Kidney epithelial cell (primary cell): ENCODE data around the gene OSBP2. TPM values are rescaled to one million over a fixed set of nuclear protein-coding genes. Genes with fewer than 3 reads are reported as not detected.

ENCODE experiments used
- DNase-seq: peaks from one replicate; pipeline ENCODE4 v3.0.0-alpha.2; 2010; ENCODE audit warnings: low read depth
- H3K27me3 ChIP-seq: 2 replicates; pipeline ENCODE4 v1.6.0; 2011; ENCODE audit warnings: low read length; ENCODE audit not compliant: control insufficient read depth, insufficient read depth
- H3K36me3 ChIP-seq: 2 replicates; pipeline ENCODE4 v1.5.1; 2011; ENCODE audit warnings: low read length; ENCODE audit not compliant: control insufficient read depth, insufficient read depth
- H3K4me3 ChIP-seq: 2 replicates; pipeline ENCODE4 v1.5.1; 2011; ENCODE audit warnings: low read depth, mild to moderate bottlenecking, control low read depth, low read length
- CTCF ChIP-seq: IDR thresholded peaks from 2 replicates; pipeline ENCODE4 v1.5.1; 2011; ENCODE audit warnings: mild to moderate bottlenecking, moderate library complexity, low read length, control low read depth, inconsistent platforms; ENCODE audit not compliant: insufficient read depth, poor library complexity, severe bottlenecking
- total RNA-seq: library from RNA; depleted of rRNA; stranded (reverse); fragments of >200 nt; gene quantifications from 2 replicates; pipeline ENCODE4 v1.2.3, GENCODE V29; 2015

Gene OSBP2
- total RNA-seq, 1 donor from 2014 or later, result 5.0 TPM

- Histone ChIP-seq H3K27me3 (no peaks in the 10 kb centered on the region), H3K36me3 (no peaks in the 10 kb centered on the region), H3K4me3 (no peak overlapping the region)
- no peak for DNase-seq
- no peak for TF ChIP-seq CTCF
These were observed 87.9 kb downstream of the OSBP2 start for GRCh38 chr22:30782613-30783012.

DNA sequence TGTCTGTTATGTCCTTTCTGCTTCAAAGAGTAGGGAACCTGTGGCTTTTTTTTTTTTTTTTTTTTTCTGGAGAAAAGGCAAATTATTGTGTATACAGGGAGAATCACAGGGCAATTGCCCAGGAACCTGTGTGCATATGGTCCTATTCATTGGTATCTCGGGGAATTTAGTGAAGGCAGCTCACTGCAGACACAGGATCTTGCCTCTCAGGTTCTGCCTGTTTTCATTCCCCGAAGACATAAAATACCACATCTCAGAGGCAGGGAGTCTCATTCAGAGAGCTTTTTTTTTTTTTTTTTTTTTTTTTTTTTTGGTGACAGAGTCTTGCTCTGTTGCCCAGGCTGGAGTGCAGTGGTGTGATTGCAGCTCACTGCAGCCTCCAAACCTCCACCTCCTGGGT, 88.3 kb downstream of the OSBP2 start:
- TF ChIP-seq CTCF, result no peak
- Histone ChIP-seq H3K36me3 (no peaks in the 10 kb centered on the region), H3K4me3 (no peak overlapping the region), H3K27me3 (no peaks in the 10 kb centered on the region)
- no peak for DNase-seq

GRCh38 chr22:30785527-30785926, 90.9 kb downstream of the OSBP2 start:
- Histone ChIP-seq H3K4me3 (no peak overlapping the region), H3K36me3 (no peaks in the 10 kb centered on the region), H3K27me3 (no peaks in the 10 kb centered on the region)
- DNase-seq, result no peak
- no peak for TF ChIP-seq CTCF

DNA sequence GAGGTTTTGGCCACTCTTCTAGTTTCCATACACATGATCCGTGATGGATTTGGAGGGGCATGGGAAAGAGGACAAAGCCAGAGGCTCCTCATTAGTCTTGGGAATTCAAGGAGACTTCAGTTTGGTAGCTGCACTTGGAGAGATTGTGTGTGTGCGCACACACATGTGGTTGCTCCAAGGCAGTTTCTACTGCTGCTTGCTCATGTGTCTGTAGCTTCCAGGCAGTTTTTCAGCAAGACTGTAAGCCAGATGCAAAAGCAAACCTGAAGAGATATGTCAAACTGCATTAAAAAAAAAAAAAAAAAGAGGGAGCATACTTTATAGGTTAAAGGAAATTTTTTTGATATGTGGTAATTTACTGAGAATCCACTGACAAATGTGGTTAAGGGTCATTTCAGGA, 95.7 kb downstream of the OSBP2 start:
- no peaks in the 10 kb centered on the region for H3K36me3 ChIP-seq
- TF ChIP-seq CTCF, result no peak
- DNase-seq, result no peak
- no peaks in the 10 kb centered on the region for H3K27me3 ChIP-seq
- no peak overlapping the region for H3K4me3 ChIP-seq

DNA sequence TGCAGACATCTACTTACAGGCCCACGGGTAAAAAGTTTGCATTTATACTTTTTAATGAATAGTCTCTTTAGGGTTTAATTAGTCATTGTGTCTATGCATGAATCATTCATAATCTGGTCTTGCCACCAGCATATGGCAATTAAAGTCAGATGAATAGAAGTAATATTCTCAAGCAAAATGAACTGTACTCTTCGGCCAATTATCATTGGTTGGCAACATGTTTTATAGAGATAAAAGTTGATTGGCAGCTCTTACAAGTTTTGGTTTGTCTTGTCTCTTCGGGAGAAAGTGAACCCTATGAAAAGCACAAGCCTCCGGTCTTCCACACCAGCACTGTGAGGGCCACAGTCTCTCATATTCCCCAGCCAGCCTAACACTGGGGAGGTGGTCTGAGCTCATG, 97.8 kb downstream of the OSBP2 start:
- H3K4me3 ChIP-seq, result no peak overlapping the region
- H3K27me3 ChIP-seq, result no peaks in the 10 kb centered on the region
- DNase-seq, result no peak
- H3K36me3 ChIP-seq, result no peaks in the 10 kb centered on the region
- TF ChIP-seq CTCF, result no peak

DNA sequence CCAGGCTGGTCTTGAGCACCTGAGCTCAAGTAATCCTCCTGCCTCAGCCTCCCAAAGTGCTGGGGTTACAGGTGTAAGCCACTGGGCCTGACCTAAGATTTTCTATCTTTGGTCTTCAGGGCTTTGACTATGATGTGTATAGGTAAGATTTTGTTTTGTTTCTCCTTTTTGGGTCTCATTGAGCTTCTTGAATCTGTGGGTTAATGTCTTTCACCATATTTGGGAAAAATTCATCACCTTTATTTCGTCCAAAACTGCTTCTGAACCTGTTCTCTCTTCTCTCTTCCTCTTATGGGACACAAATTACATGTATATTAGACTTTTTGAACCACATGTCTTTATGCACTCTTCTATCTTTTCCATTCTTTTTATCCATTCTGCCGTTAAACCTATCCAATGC, 100.4 kb downstream of the OSBP2 start:
- Histone ChIP-seq H3K4me3 (no peak overlapping the region), H3K36me3 (no peaks in the 10 kb centered on the region), H3K27me3 (no peaks in the 10 kb centered on the region)
- no peak for TF ChIP-seq CTCF
- no peak for DNase-seq
